Chondrocyte (in vitro differentiated cells): Measurements from ENCODE around the gene S1PR2. TPM values are rescaled to one million over a fixed set of nuclear protein-coding genes. Genes with fewer than 3 reads are reported as not detected.
"Not testable (repeated sequence)": the region's sequence is repeated elsewhere in the genome, so short reads cannot be mapped to it uniquely, and the experiment has no call there.

Experiments used
- DNase-seq: peaks from one replicate; pipeline ENCODE4 v3.0.0; 2021; ENCODE audit warnings: mixed read lengths, low spot score
- H3K27ac Mint-ChIP-seq: one replicate; pipeline ENCODE4 v1.8.0; 2021; ENCODE audit warnings: mild to moderate bottlenecking, moderate library complexity, mixed read lengths; ENCODE audit not compliant: unreplicated experiment
- H3K27me3 Mint-ChIP-seq: 2 replicates; pipeline ENCODE4 v1.8.0; 2021; ENCODE audit warnings: low read depth, mixed read lengths
- H3K36me3 Mint-ChIP-seq: 2 replicates; pipeline ENCODE4 v1.8.0; 2021; ENCODE audit warnings: low read depth, mixed read lengths
- H3K4me1 Mint-ChIP-seq: 2 replicates; pipeline ENCODE4 v1.8.0; 2021; ENCODE audit warnings: low read depth, mild to moderate bottlenecking, mixed read lengths
- H3K4me3 Mint-ChIP-seq: one replicate; pipeline ENCODE4 v1.8.0; 2021; ENCODE audit warnings: mild to moderate bottlenecking, moderate library complexity, mixed read lengths; ENCODE audit not compliant: unreplicated experiment
- H3K9me3 Mint-ChIP-seq: 2 replicates; pipeline ENCODE4 v1.8.0; 2021; ENCODE audit warnings: low read depth, mixed read lengths
- total RNA-seq: library from RNA; stranded (reverse); gene quantifications from 3 replicates; pipeline ENCODE4 v1.2.1, GENCODE V29; 2021
- TF ChIP-seq, protein P1 (sequence below): fragments of 200-600 bp; sonication (generic); IDR thresholded peaks from 2 replicates; pipeline ENCODE4 v1.5.0; 2021; ENCODE audit warnings: antibody characterized with exemption, mild to moderate bottlenecking, moderate library complexity

The S1PR2 gene
- total RNA-seq, 1 donor from 2014 or later = 12.0 TPM

DNA sequence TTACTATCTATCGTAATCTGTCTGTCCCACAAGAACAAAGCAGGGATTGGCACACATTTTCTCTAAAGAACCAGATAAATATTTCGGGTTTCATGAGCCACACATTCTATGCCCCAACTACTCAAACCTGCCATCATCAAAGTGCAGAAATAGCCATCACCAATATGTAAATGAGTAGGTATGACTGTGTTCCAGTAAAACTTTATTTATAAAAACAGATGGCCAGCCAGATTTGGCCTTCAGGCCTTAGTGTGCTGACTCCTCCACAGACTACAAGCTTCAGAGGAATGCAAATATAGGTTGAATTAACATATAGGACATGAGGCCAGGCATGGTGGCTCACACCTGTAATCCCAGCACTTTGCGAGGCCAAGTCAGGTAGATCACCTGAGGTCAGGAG is 27.4 kb downstream of the S1PR2 start:
- Mint-ChIP-seq H3K4me1 (no peaks in the 10 kb centered on the region), H3K4me3 (no peak overlapping the region), H3K36me3 (no peaks in the 10 kb centered on the region)

DNA sequence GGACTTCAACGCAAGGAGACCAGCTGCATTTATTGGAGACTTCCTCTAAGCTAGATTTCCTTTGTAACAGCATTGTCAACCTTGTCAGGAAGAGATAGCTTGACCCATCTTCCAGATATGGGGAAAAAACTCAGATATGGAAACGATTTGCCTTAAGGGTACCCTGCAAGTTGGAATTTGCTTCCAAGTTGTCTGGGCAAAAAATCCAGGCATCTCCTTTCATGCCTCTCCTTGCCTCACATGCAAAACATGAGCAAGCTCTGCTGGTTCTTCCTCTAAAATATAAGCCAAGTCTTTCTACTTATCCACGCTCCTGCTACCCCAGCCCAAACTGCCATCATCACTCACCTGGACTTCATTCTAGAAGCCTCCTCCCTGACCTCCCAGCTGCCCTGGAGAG is 30.0 kb downstream of the S1PR2 start:
- Mint-ChIP-seq H3K27ac (no peak overlapping the region), H3K27me3 (no peaks in the 10 kb centered on the region), H3K4me3 (no peak overlapping the region), H3K4me1 (no peaks in the 10 kb centered on the region), H3K9me3 (no peaks in the 10 kb centered on the region), H3K36me3 (no peaks in the 10 kb centered on the region)
- DNase-seq = no peak
- TF ChIP-seq, protein P1, sequence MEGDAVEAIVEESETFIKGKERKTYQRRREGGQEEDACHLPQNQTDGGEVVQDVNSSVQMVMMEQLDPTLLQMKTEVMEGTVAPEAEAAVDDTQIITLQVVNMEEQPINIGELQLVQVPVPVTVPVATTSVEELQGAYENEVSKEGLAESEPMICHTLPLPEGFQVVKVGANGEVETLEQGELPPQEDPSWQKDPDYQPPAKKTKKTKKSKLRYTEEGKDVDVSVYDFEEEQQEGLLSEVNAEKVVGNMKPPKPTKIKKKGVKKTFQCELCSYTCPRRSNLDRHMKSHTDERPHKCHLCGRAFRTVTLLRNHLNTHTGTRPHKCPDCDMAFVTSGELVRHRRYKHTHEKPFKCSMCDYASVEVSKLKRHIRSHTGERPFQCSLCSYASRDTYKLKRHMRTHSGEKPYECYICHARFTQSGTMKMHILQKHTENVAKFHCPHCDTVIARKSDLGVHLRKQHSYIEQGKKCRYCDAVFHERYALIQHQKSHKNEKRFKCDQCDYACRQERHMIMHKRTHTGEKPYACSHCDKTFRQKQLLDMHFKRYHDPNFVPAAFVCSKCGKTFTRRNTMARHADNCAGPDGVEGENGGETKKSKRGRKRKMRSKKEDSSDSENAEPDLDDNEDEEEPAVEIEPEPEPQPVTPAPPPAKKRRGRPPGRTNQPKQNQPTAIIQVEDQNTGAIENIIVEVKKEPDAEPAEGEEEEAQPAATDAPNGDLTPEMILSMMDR = no peak

More for the DNA sequence above, 27.4 kb downstream of the S1PR2 start:
- Mint-ChIP-seq H3K27me3 (no peaks in the 10 kb centered on the region), H3K27ac (no peak overlapping the region), H3K9me3 (peaks cover 3% of the 10 kb centered on the region)
- TF ChIP-seq, protein P1 = no peak
- no peak for DNase-seq

DNA sequence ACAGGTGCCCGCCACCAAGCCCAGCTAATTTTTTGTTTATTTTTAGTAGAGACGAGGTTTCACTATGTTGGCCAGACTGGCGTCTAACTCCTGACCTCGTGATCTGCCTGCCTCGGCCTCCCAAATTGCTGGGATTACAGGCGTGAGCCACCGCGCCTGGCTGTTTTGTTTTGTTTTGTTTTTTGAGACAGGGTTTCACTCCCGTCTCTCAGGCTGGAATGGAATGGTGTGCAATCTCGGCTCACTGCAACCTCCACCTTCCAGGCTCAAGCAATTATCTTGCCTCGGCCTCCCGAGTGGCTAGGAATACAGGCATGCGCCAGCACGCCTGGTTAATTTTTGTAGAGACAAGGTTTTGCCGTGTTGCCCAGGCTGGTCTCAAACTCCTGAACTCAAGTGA is 31.0 kb downstream of the S1PR2 start:
- not testable (repeated sequence) for H3K4me3 Mint-ChIP-seq, H3K27ac Mint-ChIP-seq

DNA sequence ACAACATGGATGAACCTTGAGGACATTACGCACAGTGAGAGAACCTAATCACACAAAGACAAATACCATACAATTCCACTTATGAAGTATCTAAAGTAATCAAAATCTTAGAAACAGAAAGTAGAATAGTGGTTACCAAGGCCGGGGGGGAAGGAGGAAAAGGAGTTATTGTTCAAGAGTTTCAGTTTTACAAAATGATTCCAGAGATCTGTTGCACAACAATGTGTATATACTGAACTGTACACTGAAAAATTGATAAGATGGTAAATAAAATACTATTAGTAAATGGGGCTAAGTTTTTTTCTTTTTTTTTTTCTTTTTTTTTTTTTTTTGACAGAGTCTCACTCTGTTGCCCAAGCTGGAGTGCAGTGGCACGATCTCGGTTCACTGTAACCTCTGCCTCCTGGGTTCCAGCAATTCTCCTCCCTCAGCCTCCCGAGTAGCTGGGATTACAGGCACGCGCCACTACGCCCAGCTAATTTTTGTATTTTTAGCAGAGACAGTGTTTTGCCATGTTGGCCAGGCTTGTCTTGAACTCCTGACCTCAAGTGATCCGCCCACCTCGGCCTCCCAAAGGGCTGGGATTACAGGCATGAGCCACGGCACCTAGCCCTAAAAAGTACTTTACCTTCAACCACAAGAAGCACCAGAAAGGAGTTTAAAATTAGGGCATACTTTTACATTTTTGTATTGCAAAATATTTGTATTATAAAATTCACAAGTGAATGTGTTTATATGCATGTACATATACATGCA is 32.1 kb downstream of the S1PR2 start:
- H3K27me3 Mint-ChIP-seq, H3K9me3 Mint-ChIP-seq, H3K4me3 Mint-ChIP-seq, H3K36me3 Mint-ChIP-seq, DNase-seq, H3K4me1 Mint-ChIP-seq, H3K27ac Mint-ChIP-seq: not testable (repeated sequence)

More for the DNA sequence above, 31.0 kb downstream of the S1PR2 start:
- not testable (repeated sequence) for H3K27me3 Mint-ChIP-seq, H3K9me3 Mint-ChIP-seq, DNase-seq, H3K4me1 Mint-ChIP-seq, H3K36me3 Mint-ChIP-seq

DNA sequence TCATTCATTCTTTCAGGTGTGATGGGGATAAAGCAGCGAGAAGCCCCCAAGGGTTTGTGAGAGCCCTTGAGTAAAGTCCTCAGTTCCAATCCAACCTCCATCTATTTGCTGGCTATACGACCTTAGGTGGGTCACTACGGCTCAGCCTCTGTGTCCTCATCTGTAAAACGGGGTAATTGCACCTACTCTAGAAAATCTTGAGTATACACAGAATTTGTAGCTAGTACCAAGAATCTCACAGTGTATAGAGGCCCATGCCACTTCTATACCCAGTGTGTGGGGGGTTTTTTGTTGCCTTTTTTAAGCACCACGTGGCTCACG is 36.0 kb downstream of the S1PR2 start:
- Mint-ChIP-seq H3K27me3 (no peaks in the 10 kb centered on the region), H3K4me3 (peak overlapping the region; percentile 83), H3K36me3 (no peaks in the 10 kb centered on the region), H3K9me3 (no peaks in the 10 kb centered on the region), H3K4me1 (peaks cover 19% of the 10 kb centered on the region), H3K27ac (peak overlapping the region; percentile 66)
- TF ChIP-seq, protein P1 = no peak
- no peak for DNase-seq

DNA sequence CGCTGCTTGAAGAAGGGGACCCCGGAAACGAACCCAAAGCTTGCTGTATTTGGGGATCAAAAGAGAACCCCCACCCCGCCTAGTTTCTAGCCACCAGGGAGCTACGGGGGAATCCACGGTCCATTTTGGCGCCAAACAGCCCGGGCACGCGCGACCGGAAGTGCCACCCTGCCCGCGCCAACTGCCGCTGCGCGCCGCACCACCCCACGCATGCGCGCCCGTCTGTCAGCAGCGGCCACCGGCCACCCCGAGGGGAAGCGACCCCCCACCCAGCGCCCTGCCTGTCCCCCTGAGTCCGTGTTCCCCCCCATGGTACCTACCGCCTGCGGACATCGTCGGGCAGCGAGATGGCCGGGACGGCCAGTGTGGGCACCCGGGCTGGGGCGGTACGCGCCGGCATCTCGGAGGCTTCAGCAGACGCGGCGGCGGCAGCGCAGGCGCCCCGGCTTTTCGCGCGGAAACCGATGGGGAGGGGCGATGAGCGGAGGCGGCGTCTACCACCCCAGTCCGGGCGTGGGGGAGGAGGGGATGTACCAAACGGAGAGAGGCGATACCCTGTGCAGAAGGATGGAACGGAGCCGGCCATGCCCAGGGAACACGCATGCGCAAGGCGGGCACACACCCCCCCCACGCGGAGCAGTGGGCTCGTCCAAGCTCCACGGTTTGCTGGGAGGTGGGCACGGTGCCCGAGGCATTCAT is 36.5 kb downstream of the S1PR2 start, which contains the start of gene DNMT1:
TSS of gene DNMT1 (minus strand) at position 454 of the 699 bp plus-strand sequence. CDS start at position 400, 54 bp downstream.
- peak within 1 kb of the TSS; percentile 83 for H3K4me3 Mint-ChIP-seq
- TF ChIP-seq, protein P1 = no peak
- DNase-seq = peak; percentile 99
- H3K4me1 Mint-ChIP-seq = peaks cover 19% of the 10 kb centered on the region
- no peaks in the 10 kb centered on the region for H3K9me3 Mint-ChIP-seq
- H3K36me3 Mint-ChIP-seq = no peaks in the 10 kb centered on the region
- no peaks in the 10 kb centered on the region for H3K27me3 Mint-ChIP-seq
- peak within 1 kb of the TSS; percentile 90 for H3K27ac Mint-ChIP-seq
